HepG2 (cell line): ENCODE data around the gene VSNL1. TPM values are rescaled to one million over a fixed set of nuclear protein-coding genes. Genes with fewer than 3 reads are reported as not detected.

ENCODE experiments used
- ATAC-seq: fragments of 200-7000 bp; cut with Tn5 transposase; 3 replicates; pipeline ENCODE4 v1.9.1; 2020; ENCODE audit warnings: mild to moderate bottlenecking, moderate library complexity
- BruUV-seq: library from RNA; stranded (reverse); fragments of 400-500 nt; replicated peaks from 2 replicates; lab custom pipeline; 2021; lab: Mats Ljungman, UMichigan
- CTCF ChIA-PET: fragments of 300-600 bp; formaldehyde crosslinking; extraction: SDS; loops from one replicate; lab custom pipeline; 2021; ENCODE audit warnings: low total read pairs, inconsistent platforms, low intra/inter-chr PET ratio; lab: Yijun Ruan, JAX
- POLR2A ChIA-PET: fragments of 350-600 bp; sonication (Branson Sonifier 250); formaldehyde crosslinking; loops from one replicate; lab custom pipeline; 2020; ENCODE audit warnings: antibody characterized with exemption, inconsistent platforms; lab: Yijun Ruan, JAX
- DNase-seq: peaks from one replicate; pipeline ENCODE4 v3.0.0-alpha.2; 2015; ENCODE audit warnings: low spot score
- FAIRE-seq: peaks from 3 replicates; lab custom pipeline; 2011; peaks lifted over from hg19 to GRCh38; lab: Jason Lieb, UNC
- H2AFZ ChIP-seq: one replicate; pipeline ENCODE4 v1.6.1; 2011; ENCODE audit warnings: low read length, inconsistent platforms
- H3K27ac ChIP-seq: fragments of 300-600 bp; 3 replicates; pipeline ENCODE4 v1.8.0; 2011; ENCODE audit warnings: mixed run types, mild to moderate bottlenecking, mixed read lengths, low read length, inconsistent platforms; ENCODE audit not compliant: insufficient read depth; ENCODE audit errors: extremely low read length
- H3K27me3 ChIP-seq, 2 experiments: fragments of 200-600 bp in 1 of 2; 2 replicates in 1 of 2; 3 replicates in 1 of 2; pipeline versions ENCODE4 v1.6.0 to v1.8.0; 2011; ENCODE audit warnings: low read length in 2 of 2, mild to moderate bottlenecking in 2 of 2, moderate library complexity in 2 of 2, inconsistent platforms in 1 of 2; ENCODE audit not compliant: insufficient read depth in 2 of 2, control insufficient read depth in 1 of 2
- H3K36me3 ChIP-seq, 2 experiments: fragments of 200-600 bp in 1 of 2; replicated peaks in 1 of 2; 2 replicates in 1 of 2; 3 replicates in 1 of 2; pipeline versions ENCODE4 v1.5.1 to v1.8.0; 2011; ENCODE audit warnings: low read length in 2 of 2, inconsistent platforms in 1 of 2; ENCODE audit not compliant: insufficient read depth in 2 of 2, control insufficient read depth in 1 of 2
- H3K4me1 ChIP-seq: 2 replicates; pipeline ENCODE4 v1.5.1; 2012; ENCODE audit warnings: low read length, inconsistent platforms; ENCODE audit not compliant: insufficient read depth
- H3K4me2 ChIP-seq: 2 replicates; pipeline ENCODE4 v1.6.0; 2011; ENCODE audit warnings: low read depth, low read length, inconsistent platforms
- H3K4me3 ChIP-seq, 3 experiments: fragments of 200-600 bp in 1 of 3; sonication (generic), shearing (Covaris generic) in 1 of 3; replicated peaks in 1 of 3; 2 replicates each; pipeline ENCODE4 v1.5.1; 2011 to 2016; ENCODE audit warnings: low read length in 3 of 3, inconsistent platforms in 2 of 3, low read depth in 2 of 3, mild to moderate bottlenecking in 2 of 3, control low read depth in 1 of 3, mixed read lengths in 1 of 3; ENCODE audit not compliant: insufficient read depth in 1 of 3
- H3K79me2 ChIP-seq: one replicate; pipeline ENCODE4 v1.6.1; 2011; ENCODE audit warnings: low read length, inconsistent platforms; ENCODE audit not compliant: insufficient read depth
- H3K9ac ChIP-seq: 2 replicates; pipeline ENCODE4 v1.6.0; 2011; ENCODE audit warnings: mild to moderate bottlenecking, low read depth, low read length, inconsistent platforms; ENCODE audit not compliant: insufficient read depth
- H3K9me3 ChIP-seq: 2 replicates; pipeline ENCODE4 v1.5.1; 2012; ENCODE audit warnings: mild to moderate bottlenecking, low read length
- H4K20me1 ChIP-seq: 2 replicates; pipeline ENCODE4 v1.6.0; 2011; ENCODE audit warnings: inconsistent platforms, mild to moderate bottlenecking, low read length, moderate library complexity; ENCODE audit not compliant: insufficient read depth
- CHCHD3 ChIP-seq: sonication (generic); formaldehyde crosslinking; IDR thresholded peaks from 2 replicates; pipeline ENCODE4 v1.8.0; 2022; ENCODE audit warnings: mild to moderate bottlenecking, missing genetic modification reagents, moderate library complexity
- IKZF4 ChIP-seq: sonication (generic); formaldehyde crosslinking; IDR thresholded peaks from 2 replicates; pipeline ENCODE4 v1.5.1; 2020; ENCODE audit warnings: borderline replicate concordance, mild to moderate bottlenecking, low read depth, missing genetic modification reagents; ENCODE audit errors: not compliant biosample characterization
- NONO ChIP-seq, 2 experiments: fragments of 450-650 bp in 1 of 2; sonication (generic) in 1 of 2; formaldehyde crosslinking in 1 of 2; IDR thresholded peaks in 1 of 2; conservative IDR thresholded peaks in 1 of 2; 2 replicates each; pipeline versions ENCODE4 v1.6.1 to v1.8.0; 2017 to 2022; ENCODE audit warnings: mild to moderate bottlenecking in 1 of 2, missing genetic modification reagents in 1 of 2, moderate library complexity in 1 of 2
- POGZ ChIP-seq: sonication (generic); formaldehyde crosslinking; IDR thresholded peaks from 2 replicates; pipeline ENCODE4 v1.4.0; 2020; ENCODE audit warnings: mild to moderate bottlenecking, missing genetic modification reagents
- RBFOX2 ChIP-seq: fragments of 200-400 bp; formaldehyde crosslinking; IDR thresholded peaks from 2 replicates; pipeline ENCODE4 v1.6.1; 2017; ENCODE audit warnings: low read depth, mild to moderate bottlenecking, low read length
- ZNF256 ChIP-seq: sonication (generic); formaldehyde crosslinking; conservative IDR thresholded peaks from 2 replicates; pipeline ENCODE4 v1.4.0; 2020; ENCODE audit warnings: missing genetic modification reagents
- ZNF670 ChIP-seq: sonication (generic); formaldehyde crosslinking; IDR thresholded peaks from 2 replicates; pipeline ENCODE4 v1.8.0; 2022; ENCODE audit warnings: mild to moderate bottlenecking, missing genetic modification reagents, borderline replicate concordance
- WGBS: methylation state at CpG from one replicate; pipeline ENCODE4 v1.1.6; 2017; ENCODE audit warnings: low lambda C conversion rate; 5-methylcytosine and 5-hydroxymethylcytosine counted together
- in situ Hi-C: cut with HindIII; loops from 2 replicates; pipeline ENCODE4 v1.10.0; 2017; ENCODE audit warnings: low pct_unique_long_range_greater_than_20kb; ENCODE audit not compliant: extremely low pct_ligation_motif_present
- intact Hi-C: fragments of 100-400 bp; cut with micrococcal nuclease; formaldehyde crosslinking; loops from one replicate; pipeline ENCODE4 v1.10.0; 2022; ENCODE audit not compliant: unreplicated experiment
- polyA plus RNA-seq, 8 experiments: library from polyadenylated mRNA; depleted of rRNA in 3 of 8; stranded (reverse) in 7 of 8; unstranded in 1 of 8; fragments of >200 nt; fragmentation: Illumina TruSeq in 4 of 8; extraction: Trizol in 4 of 8; gene quantifications; 2 replicates each; pipeline versions ENCODE4 v1.2.1 to v1.2.3, GENCODE V29; 2011 to 2016; ENCODE audit warnings: low read depth in 4 of 8, missing spikeins in 1 of 8, mixed read lengths in 1 of 8; ENCODE audit not compliant: insufficient read depth in 1 of 8
- total RNA-seq, 5 experiments: library from RNA; depleted of rRNA; stranded (reverse); fragments of >200 nt; fragmentation: Illumina TruSeq; extraction: Trizol; gene quantifications; 2 replicates each; pipeline ENCODE4 v1.2.3, GENCODE V29; 2016; ENCODE audit warnings: low read depth in 1 of 5
- TF ChIP-seq, protein P1 (sequence below): IDR thresholded peaks from 2 replicates; pipeline ENCODE4 v1.6.1; 2016

The VSNL1 gene
- total and polyA plus RNA-seq, 2 of the 13 experiments (the other 11 are each of a cell fraction or from before 2014, with no cell fraction given): 63.2 to 95.9 TPM

DNA sequence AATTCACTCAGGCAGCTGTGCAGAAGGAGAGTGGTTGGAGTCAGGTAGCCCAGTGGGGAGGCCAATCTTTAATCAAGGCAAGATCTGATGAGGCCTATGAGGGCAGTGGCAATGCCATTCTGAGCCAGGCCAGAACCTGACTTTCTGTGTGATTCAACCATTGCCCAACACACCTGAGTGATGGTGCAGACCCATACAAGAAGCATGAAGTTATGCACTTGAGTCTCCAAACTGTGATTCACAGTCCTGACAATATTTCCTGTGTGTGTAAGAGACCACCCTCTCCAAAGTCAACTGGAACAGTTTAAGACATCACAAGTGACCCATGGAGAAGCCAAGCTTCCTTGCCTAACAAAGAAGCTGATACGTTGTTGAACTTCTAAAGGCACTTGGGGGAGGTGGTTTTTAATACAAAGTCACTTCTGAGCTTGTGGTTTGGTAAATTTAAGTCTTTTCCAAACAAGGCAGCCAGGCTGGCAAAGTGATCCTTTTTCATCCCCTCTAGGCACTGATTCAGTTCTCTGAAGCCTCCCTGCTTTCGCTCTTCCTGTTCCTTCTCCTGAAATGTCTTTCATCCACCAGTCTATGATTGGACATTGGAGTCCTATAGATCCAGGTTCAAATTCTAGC is 49.0 kb downstream of the VSNL1 start:
- Histone ChIP-seq H2AFZ (no peak overlapping the region), H3K36me3 (peaks cover 2 to 6% of the 10 kb centered on the region in 2 experiments), H3K9ac (no peak overlapping the region), H3K4me3 (no peak overlapping the region), H3K4me1 (peaks cover 83% of the 10 kb centered on the region), H3K27ac (no peak overlapping the region), H3K4me2 (no peak overlapping the region), H3K27me3 (no peaks in the 10 kb centered on the region), H3K79me2 (peaks cover 58% of the 10 kb centered on the region), H3K9me3 (no peaks in the 10 kb centered on the region)
- CTCF ChIA-PET: no interaction called here
- DNase-seq: no peak
- no peak for ATAC-seq
- intact Hi-C loops: loop anchor here (5.0 kb wide), 1 partner anchor 73 kb away; no protein-coding TSS in a partner anchor
- in situ Hi-C loops: loop anchor here (10.0 kb wide), 1 partner anchor 45 kb away; the partner anchor contains the start of gene VSNL1
- BruUV-seq: no TSS peak
- FAIRE-seq: no peak
- 99% methylated on average over 2 of the region's 2 CpGs for WGBS
- no peak for TF ChIP-seq CHCHD3 (CRISPR knock-in tag)
- no peak for TF ChIP-seq ZNF256 (CRISPR knock-in tag)
- no peak for TF ChIP-seq IKZF4
- TF ChIP-seq POGZ (CRISPR knock-in tag): no peak
- TF ChIP-seq ZNF670 (CRISPR knock-in tag): no peak
- TF ChIP-seq, protein P1, sequence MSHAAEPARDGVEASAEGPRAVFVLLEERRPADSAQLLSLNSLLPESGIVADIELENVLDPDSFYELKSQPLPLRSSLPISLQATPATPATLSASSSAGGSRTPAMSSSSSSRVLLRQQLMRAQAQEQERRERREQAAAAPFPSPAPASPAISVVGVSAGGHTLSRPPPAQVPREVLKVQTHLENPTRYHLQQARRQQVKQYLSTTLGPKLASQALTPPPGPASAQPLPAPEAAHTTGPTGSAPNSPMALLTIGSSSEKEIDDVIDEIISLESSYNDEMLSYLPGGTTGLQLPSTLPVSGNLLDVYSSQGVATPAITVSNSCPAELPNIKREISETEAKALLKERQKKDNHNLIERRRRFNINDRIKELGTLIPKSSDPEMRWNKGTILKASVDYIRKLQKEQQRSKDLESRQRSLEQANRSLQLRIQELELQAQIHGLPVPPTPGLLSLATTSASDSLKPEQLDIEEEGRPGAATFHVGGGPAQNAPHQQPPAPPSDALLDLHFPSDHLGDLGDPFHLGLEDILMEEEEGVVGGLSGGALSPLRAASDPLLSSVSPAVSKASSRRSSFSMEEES: no peak
- TF ChIP-seq NONO (IDR thresholded peaks at IDR 0.05): no peak
- TF ChIP-seq NONO (CRISPR knock-in tag; conservative IDR thresholded peaks at IDR 0.05): no peak
- TF ChIP-seq RBFOX2: no peak
- TF ChIP-seq, all 625 proteins: peak for 0
- POLR2A ChIA-PET: interaction anchor here (0.9 to 1.0 kb wide), 2 partner anchors 11 to 49 kb away, joined by 3 read pairs; partner anchors contain the start of gene VSNL1
- no peaks in the 10 kb centered on the region for H4K20me1 ChIP-seq
